H1 (cell line): Measurements from ENCODE around the gene GCK. TPM values are rescaled to one million over a fixed set of nuclear protein-coding genes. Genes with fewer than 3 reads are reported as not detected.

Experiments used
- CTCF ChIA-PET: fragments of 300-600 bp; sonication (Branson Sonifier 250); formaldehyde crosslinking; loops from one replicate; lab custom pipeline; 2021; ENCODE audit not compliant: partially characterized antibody; lab: Charles Lee
- POLR2A ChIA-PET: fragments of 300-600 bp; sonication (Branson Sonifier 250); formaldehyde crosslinking; loops from one replicate; lab custom pipeline; 2021; ENCODE audit warnings: inconsistent platforms; ENCODE audit not compliant: partially characterized antibody; lab: Charles Lee
- DNase-seq, 2 experiments: peaks; one replicate each; pipeline versions ENCODE4 v3.0.0 to v3.0.0-alpha.2; 2010 to 2022; ENCODE audit warnings: low spot score in 2 of 2, low read depth in 1 of 2, mixed read lengths in 1 of 2
- FAIRE-seq: peaks from 2 replicates; lab custom pipeline; 2011; peaks lifted over from hg19 to GRCh38; lab: Jason Lieb, UNC
- H2AFZ ChIP-seq: 2 replicates; pipeline ENCODE4 v1.8.1; 2012; ENCODE audit warnings: low read length, inconsistent platforms
- H2AK5ac ChIP-seq: 2 replicates; pipeline ENCODE4 v1.6.1; 2013; ENCODE audit warnings: low read depth, low read length
- H2BK120ac ChIP-seq: replicated peaks from 2 replicates; pipeline ENCODE3; 2013; ENCODE audit warnings: low read depth, low read length, inconsistent platforms
- H2BK12ac ChIP-seq: 2 replicates; pipeline ENCODE4 v1.6.1; 2013; ENCODE audit warnings: low read depth, low read length
- H2BK15ac ChIP-seq: 2 replicates; pipeline ENCODE4 v1.6.1; 2013; ENCODE audit warnings: low read length
- H2BK20ac ChIP-seq: 2 replicates; pipeline ENCODE4 v1.6.1; 2013; ENCODE audit warnings: low read length
- H2BK5ac ChIP-seq: 2 replicates; pipeline ENCODE4 v1.6.1; 2013; ENCODE audit warnings: low read depth, low read length
- H3K14ac ChIP-seq: 2 replicates; pipeline ENCODE4 v1.6.1; 2013; ENCODE audit warnings: inconsistent platforms; ENCODE audit not compliant: insufficient read length
- H3K18ac ChIP-seq: 2 replicates; pipeline ENCODE4 v1.6.1; 2013; ENCODE audit warnings: low read length; ENCODE audit errors: extremely low read depth
- H3K23ac ChIP-seq: 2 replicates; pipeline ENCODE4 v1.6.1; 2013; ENCODE audit warnings: inconsistent platforms; ENCODE audit not compliant: insufficient read length
- H3K23me2 ChIP-seq: 2 replicates; pipeline ENCODE4 v1.6.1; 2013; ENCODE audit warnings: low read depth, low read length
- H3K27ac ChIP-seq: 2 replicates; pipeline ENCODE4 v1.6.1; 2011; ENCODE audit warnings: low read depth, low read length, inconsistent platforms
- H3K27me3 ChIP-seq, 4 experiments: replicated peaks in 1 of 4; 1 replicate in 1 of 4; 2 replicates in 3 of 4; pipeline versions ENCODE4 v1.6.1 to v1.8.1; 2011 to 2013; ENCODE audit warnings: low read length in 3 of 4, mild to moderate bottlenecking in 3 of 4, inconsistent platforms in 2 of 4, mixed read lengths in 2 of 4, moderate library complexity in 1 of 4; ENCODE audit not compliant: control insufficient read depth in 3 of 4, insufficient read depth in 3 of 4; ENCODE audit errors: extremely low read depth in 1 of 4
- H3K36me3 ChIP-seq, 4 experiments: 2 replicates each; pipeline versions ENCODE4 v1.6.1 to v1.8.1; 2011 to 2013; ENCODE audit warnings: mild to moderate bottlenecking in 4 of 4, low read length in 3 of 4, moderate library complexity in 2 of 4, control low read depth in 1 of 4, inconsistent platforms in 1 of 4; ENCODE audit not compliant: insufficient read depth in 4 of 4, control insufficient read depth in 2 of 4
- H3K4ac ChIP-seq: replicated peaks from 2 replicates; pipeline ENCODE3; 2013; ENCODE audit warnings: low read length, low read depth, mixed read lengths, inconsistent platforms; ENCODE audit not compliant: insufficient read length
- H3K4me1 ChIP-seq, 4 experiments: replicated peaks in 1 of 4; 1 replicate in 1 of 4; 2 replicates in 3 of 4; pipeline versions ENCODE4 v1.6.1 to v1.8.1; 2011 to 2013; ENCODE audit warnings: low read length in 3 of 4, inconsistent platforms in 2 of 4, mixed read lengths in 1 of 4; ENCODE audit not compliant: insufficient read depth in 4 of 4, control insufficient read depth in 3 of 4
- H3K4me2 ChIP-seq, 2 experiments: 2 replicates each; pipeline versions ENCODE4 v1.6.1 to v1.8.1; 2011 to 2013; ENCODE audit warnings: low read depth in 2 of 2, low read length in 2 of 2, control low read depth in 1 of 2, inconsistent platforms in 1 of 2, mild to moderate bottlenecking in 1 of 2; ENCODE audit not compliant: insufficient read depth in 1 of 2
- H3K4me3 ChIP-seq, 4 experiments: fragments of 200-600, 300-600 bp in 1 of 4; sonication (generic), shearing (Covaris generic), sonication (Bioruptor Twin) in 1 of 4; 2 replicates each; pipeline versions ENCODE4 v1.5.1 to v1.8.1; 2011 to 2016; ENCODE audit warnings: low read length in 4 of 4, low read depth in 3 of 4, control low read depth in 2 of 4, inconsistent platforms in 2 of 4, mild to moderate bottlenecking in 2 of 4, mixed read lengths in 1 of 4, moderate library complexity in 1 of 4; ENCODE audit not compliant: insufficient read depth in 2 of 4; ENCODE audit errors: extremely low read depth in 1 of 4
- H3K56ac ChIP-seq: replicated peaks from 2 replicates; pipeline ENCODE3; 2013; ENCODE audit warnings: low read depth, mild to moderate bottlenecking, mixed read lengths, low read length, inconsistent platforms; ENCODE audit not compliant: insufficient read length
- H3K79me1 ChIP-seq: 2 replicates; pipeline ENCODE4 v1.6.1; 2013; ENCODE audit warnings: low read depth, low read length, control low read depth
- H3K79me2 ChIP-seq, 2 experiments: 2 replicates each; pipeline versions ENCODE4 v1.6.1 to v1.8.1; 2012 to 2013; ENCODE audit warnings: low read length in 2 of 2, mild to moderate bottlenecking in 2 of 2, inconsistent platforms in 1 of 2; ENCODE audit not compliant: insufficient read depth in 2 of 2, control insufficient read depth in 1 of 2
- H3K9ac ChIP-seq, 4 experiments: replicated peaks in 1 of 4; 1 replicate in 1 of 4; 2 replicates in 3 of 4; pipeline versions ENCODE4 v1.6.1 to v1.8.1; 2011 to 2013; ENCODE audit warnings: low read depth in 3 of 4, low read length in 3 of 4, control low read depth in 2 of 4, mild to moderate bottlenecking in 2 of 4, moderate library complexity in 2 of 4, inconsistent platforms in 1 of 4; ENCODE audit errors: extremely low read depth in 1 of 4
- H3K9me3 ChIP-seq, 2 experiments: 2 replicates each; pipeline versions ENCODE4 v1.6.1 to v1.8.1; 2012 to 2013; ENCODE audit warnings: mild to moderate bottlenecking in 2 of 2, moderate library complexity in 2 of 2, control low read depth in 1 of 2, inconsistent platforms in 1 of 2, low read depth in 1 of 2, low read length in 1 of 2, mixed read lengths in 1 of 2; ENCODE audit not compliant: insufficient read depth in 2 of 2
- H4K20me1 ChIP-seq, 2 experiments: replicated peaks in 1 of 2; 2 replicates each; pipeline versions ENCODE3 to v1.8.1; 2011 to 2013; ENCODE audit warnings: inconsistent platforms in 2 of 2, low read length in 2 of 2, mild to moderate bottlenecking in 1 of 2; ENCODE audit not compliant: insufficient read depth in 2 of 2, control insufficient read depth in 1 of 2
- H4K5ac ChIP-seq: 2 replicates; pipeline ENCODE4 v1.6.1; 2013; ENCODE audit warnings: low read length, low read depth, mixed read lengths, inconsistent platforms; ENCODE audit not compliant: insufficient read length
- H4K8ac ChIP-seq: 2 replicates; pipeline ENCODE4 v1.8.0; 2013; ENCODE audit warnings: mild to moderate bottlenecking, moderate library complexity, low read length, inconsistent platforms; ENCODE audit not compliant: insufficient read depth; ENCODE audit errors: extremely low read depth
- H4K91ac ChIP-seq: replicated peaks from 2 replicates; pipeline ENCODE3; 2013; ENCODE audit warnings: low read length, mixed read lengths, inconsistent platforms; ENCODE audit not compliant: insufficient read length
- ATF2 ChIP-seq: IDR thresholded peaks from 2 replicates; pipeline ENCODE4 v1.6.1; 2012; ENCODE audit warnings: low read length, inconsistent platforms
- CEBPB ChIP-seq: IDR thresholded peaks from 2 replicates; pipeline ENCODE4 v1.6.1; 2012; ENCODE audit warnings: low read depth, low read length
- CHD1 ChIP-seq: IDR thresholded peaks from 2 replicates; pipeline ENCODE4 v1.6.1; 2012; ENCODE audit warnings: low read depth, low read length, improper control_type of control experiment
- CHD2 ChIP-seq: IDR thresholded peaks from 2 replicates; pipeline ENCODE4 v1.6.1; 2012; ENCODE audit warnings: low read length, improper control_type of control experiment
- EP300 ChIP-seq, 2 experiments: IDR thresholded peaks; 1 replicate in 1 of 2; 2 replicates in 1 of 2; pipeline ENCODE4 v1.6.1; 2011 to 2012; ENCODE audit warnings: low read depth in 2 of 2, low read length in 2 of 2, mild to moderate bottlenecking in 2 of 2, borderline replicate concordance in 1 of 2, inconsistent platforms in 1 of 2, moderate library complexity in 1 of 2
- HDAC2 ChIP-seq, 2 experiments: fragments of 300-600 bp in 1 of 2; sonication (generic) in 1 of 2; IDR thresholded peaks; 2 replicates each; pipeline ENCODE4 v1.6.1; 2011 to 2012; ENCODE audit warnings: low read depth in 2 of 2, low read length in 2 of 2, mild to moderate bottlenecking in 2 of 2, moderate library complexity in 2 of 2, borderline replicate concordance in 1 of 2, inconsistent platforms in 1 of 2
- SAP30 ChIP-seq: fragments of 300-600 bp; sonication (generic); IDR thresholded peaks from 2 replicates; pipeline ENCODE4 v1.7.1; 2012; ENCODE audit warnings: low read length, moderate library complexity, mild to moderate bottlenecking, inconsistent platforms; ENCODE audit not compliant: insufficient read depth, insufficient replicate concordance
- TAF1 ChIP-seq: IDR thresholded peaks from 2 replicates; pipeline ENCODE4 v1.6.1; 2011; ENCODE audit warnings: mild to moderate bottlenecking, low read depth, low read length
- TCF12 ChIP-seq: IDR thresholded peaks from 2 replicates; pipeline ENCODE4 v1.6.1; 2011; ENCODE audit warnings: low read depth, mild to moderate bottlenecking, low read length
- USF2 ChIP-seq: IDR thresholded peaks from 2 replicates; pipeline ENCODE4 v1.6.1; 2011; ENCODE audit warnings: low read length, improper control_type of control experiment
- WGBS, 2 experiments: shearing (Covaris generic) in 1 of 2; methylation state at CpG; one replicate each; pipeline versions ENCODE4 v1.1.6 to v1.1.7; 2013 to 2015; ENCODE audit warnings: low lambda C conversion rate in 2 of 2, mixed read lengths in 2 of 2, inconsistent platforms in 1 of 2, low coverage in 1 of 2, missing lambda C conversion rate in 1 of 2; ENCODE audit not compliant: insufficient replicate concordance in 2 of 2, insufficient coverage in 1 of 2, insufficient read length in 1 of 2; ENCODE audit errors: extremely low coverage in 1 of 2, missing lambda C conversion rate in 1 of 2; 5-methylcytosine and 5-hydroxymethylcytosine counted together
- polyA plus RNA-seq, 7 experiments: library from polyadenylated mRNA; depleted of rRNA in 3 of 7; stranded (reverse) in 5 of 7; unstranded in 2 of 7; fragments of >200 nt in 5 of 7; fragments of 200-250 nt in 2 of 7; gene quantifications; 1 replicate in 5 of 7; 2 replicates in 1 of 7; 4 replicates in 1 of 7; pipeline versions ENCODE4 v1.2.1 to v1.2.3, GENCODE V29; 2011 to 2013; ENCODE audit warnings: missing spikeins in 2 of 7, mixed read lengths in 2 of 7
- total RNA-seq: library from RNA; stranded (reverse); fragmentation: NEBNext Ultra II Directional; extraction: Animal tissue kit (Norgen Biotek cat#: 25700); gene quantifications from 2 replicates; pipeline ENCODE4 v1.2.1, GENCODE V29; 2021

Gene GCK
- total and polyA plus RNA-seq, 2 of the 8 experiments (the other 6 are each of a cell fraction or from before 2014, with no cell fraction given) = 2.4 to 4.9 TPM

- WGBS, 2 experiments = 85% methylated on average over 6 of the region's 6 CpGs; no CpG with 5 or more reads in 1 of the 2 experiments
- CTCF ChIA-PET = interaction anchor here (1.1 to 4.5 kb wide), 2 partner anchors 12 to 21 kb away, joined by 4 to 27 read pairs; no protein-coding TSS in a partner anchor
- no peak overlapping the region for H3K23ac ChIP-seq
- TF ChIP-seq CHD1 (no peak), EP300 (IDR thresholded peaks at IDR 0.05; ENCODE audit: borderline replicate concordance in 1 of 2, low read depth in 2 of 2, low read length in 2 of 2) (no peak), TCF12 (no peak), CHD2 (no peak), ATF2 (no peak), TAF1 (no peak), CEBPB (no peak), HDAC2 (IDR thresholded peaks at IDR 0.05; ENCODE audit: borderline replicate concordance in 1 of 2, low read depth in 2 of 2, low read length in 2 of 2) (no peak), USF2 (no peak), SAP30 (no peak)
Observed at GRCh38 chr7:44143646-44144250, 45.5 kb downstream of the GCK start.

More at GRCh38 chr7:44143646-44144250, 45.5 kb downstream of the GCK start:
- H3K23me2 ChIP-seq = peaks cover 8% of the 10 kb centered on the region; the same call in 1 of the 2 replicates
- H2AFZ ChIP-seq = no peak overlapping the region
- FAIRE-seq (no peak), DNase-seq (no peak)
- H3K79me2 ChIP-seq = no peaks in the 10 kb centered on the region
- no peak overlapping the region for H3K9ac ChIP-seq
- H3K27me3 ChIP-seq = peaks cover 13 to 27% (median 22%) of the 10 kb centered on the region in 4 experiments
- no peak overlapping the region for H3K18ac ChIP-seq
- H3K56ac ChIP-seq = no peak overlapping the region
- no peaks in the 10 kb centered on the region for H3K79me1 ChIP-seq
- H3K9me3 ChIP-seq = no peaks in the 10 kb centered on the region
- no peak overlapping the region for H3K4me3 ChIP-seq
- no peak overlapping the region for H3K14ac ChIP-seq
- H2BK5ac ChIP-seq = no peak overlapping the region
- H3K4ac ChIP-seq = no peak overlapping the region
- H2BK15ac ChIP-seq = no peak overlapping the region
- no peaks in the 10 kb centered on the region for H3K36me3 ChIP-seq
- H4K20me1 ChIP-seq = no peaks in the 10 kb centered on the region
- H2BK20ac ChIP-seq = no peak overlapping the region
- no peak overlapping the region for H3K27ac ChIP-seq
- no peak overlapping the region for H2BK120ac ChIP-seq
- H3K4me2 ChIP-seq = no peak overlapping the region
- H3K4me1 ChIP-seq = peaks cover 0 to 20% (median 8%) of the 10 kb centered on the region in 4 experiments; a peak in 4 of 7 replicates
- H2AK5ac ChIP-seq = no peak overlapping the region
- H4K5ac ChIP-seq = no peak overlapping the region
- no peak overlapping the region for H2BK12ac ChIP-seq
- H4K8ac ChIP-seq = no peak overlapping the region
- POLR2A ChIA-PET = no interaction called here
- no peak overlapping the region for H4K91ac ChIP-seq
